B cell (primary cell): ENCODE measurements around the gene CLIP2.

Source experiments
- CTCF ChIP-seq: fragments of 200-600 bp; IDR thresholded peaks from one replicate; pipeline ENCODE4 v1.8.0; 2022; ENCODE audit warnings: antibody characterized with exemption, mild to moderate bottlenecking
- EZH2 ChIP-seq: IDR thresholded peaks from 2 replicates; pipeline ENCODE4 v1.6.1; 2012; ENCODE audit warnings: borderline replicate concordance, low read depth, mild to moderate bottlenecking, moderate library complexity, low read length; ENCODE audit not compliant: insufficient read depth, poor library complexity, severe bottlenecking

GRCh38 chr7:74246497-74246896 is 42.7 kb upstream of the CLIP2 start:
- TF ChIP-seq CTCF (no peak), EZH2 (no peak)
